A673 (cell line): ENCODE measurements around the gene MTHFR. TPM values are rescaled to one million over a fixed set of nuclear protein-coding genes. Genes with fewer than 3 reads are reported as not detected.

Experiments used
- BruUV-seq: library from RNA; stranded (reverse); fragments of 400-500 nt; replicated peaks from 2 replicates; lab custom pipeline; 2021; lab: Mats Ljungman, UMichigan
- CTCF ChIA-PET: fragments of 300-600 bp; sonication (Branson Sonifier 250); formaldehyde crosslinking; loops from one replicate; lab custom pipeline; 2022; ENCODE audit warnings: antibody characterized with exemption; lab: Charles Lee
- POLR2A ChIA-PET: fragments of 300-600 bp; sonication (Branson Sonifier 250); formaldehyde crosslinking; loops from one replicate; lab custom pipeline; 2022; ENCODE audit warnings: antibody characterized with exemption; ENCODE audit not compliant: low non-redundant PET; lab: Charles Lee
- DNase-seq: peaks from one replicate; pipeline ENCODE4 v3.0.0-alpha.2; 2015; ENCODE audit warnings: low spot score
- H3K27ac ChIP-seq: fragments of 200-600 bp; sonication (generic); 2 replicates; pipeline ENCODE4 v1.5.1; 2016; ENCODE audit warnings: mixed run types, low read depth, mild to moderate bottlenecking, mixed read lengths, antibody characterized with exemption, low read length; ENCODE audit not compliant: poor library complexity, severe bottlenecking
- H3K27me3 ChIP-seq: fragments of 200-600 bp; sonication (generic); replicated peaks from 2 replicates; pipeline ENCODE4 v1.6.1; 2017; ENCODE audit warnings: mixed run types, low read depth, mild to moderate bottlenecking, mixed read lengths, antibody characterized with exemption, low read length; ENCODE audit not compliant: insufficient read depth, poor library complexity
- H3K36me3 ChIP-seq: fragments of 200-600 bp; sonication (generic); 2 replicates; pipeline ENCODE4 v1.6.1; 2016; ENCODE audit warnings: mixed run types, mild to moderate bottlenecking, mixed read lengths, antibody characterized with exemption, low read length; ENCODE audit not compliant: insufficient read depth, poor library complexity, severe bottlenecking
- H3K4me1 ChIP-seq: fragments of 200-600 bp; sonication (generic); 2 replicates; pipeline ENCODE4 v1.6.1; 2017; ENCODE audit warnings: mixed run types, mild to moderate bottlenecking, mixed read lengths, antibody characterized with exemption, low read length; ENCODE audit not compliant: insufficient read depth, poor library complexity, severe bottlenecking
- H3K4me3 ChIP-seq: fragments of 200-600 bp; sonication (generic); 2 replicates; pipeline ENCODE4 v1.5.1; 2016; ENCODE audit warnings: low read depth, mixed run types, mild to moderate bottlenecking, mixed read lengths, low read length; ENCODE audit not compliant: poor library complexity, severe bottlenecking
- H3K9me3 ChIP-seq: fragments of 200-600 bp; sonication (generic); 2 replicates; pipeline ENCODE4 v1.6.1; 2016; ENCODE audit warnings: mixed run types, low read depth, mild to moderate bottlenecking, mixed read lengths, antibody characterized with exemption, low read length; ENCODE audit not compliant: poor library complexity, severe bottlenecking
- EZH2 ChIP-seq: fragments of 200-600 bp; sonication (generic); IDR thresholded peaks from 2 replicates; pipeline ENCODE4 v1.6.1; 2017; ENCODE audit warnings: borderline replicate concordance, low read depth, mild to moderate bottlenecking, mixed read lengths, antibody characterized with exemption, low read length; ENCODE audit not compliant: poor library complexity, severe bottlenecking
- intact Hi-C: fragments of 100-400 bp; cut with micrococcal nuclease; formaldehyde crosslinking; loops from one replicate; pipeline ENCODE4 v1.10.0; 2022; ENCODE audit not compliant: unreplicated experiment
- total RNA-seq: library from RNA; stranded (reverse); gene quantifications from 2 replicates; pipeline ENCODE4 v1.2.3, GENCODE V29; 2021
- TF ChIP-seq, protein P1 (sequence below): fragments of 300-800, 200-600 bp; sonication (generic); conservative IDR thresholded peaks from 2 replicates; pipeline ENCODE4 v1.5.1; 2017; ENCODE audit warnings: low read depth, mild to moderate bottlenecking, antibody characterized with exemption, low read length, moderate library complexity, mixed read lengths

Gene MTHFR
- total RNA-seq, 1 experiment from 2014 or later: 23.3 TPM

DNA sequence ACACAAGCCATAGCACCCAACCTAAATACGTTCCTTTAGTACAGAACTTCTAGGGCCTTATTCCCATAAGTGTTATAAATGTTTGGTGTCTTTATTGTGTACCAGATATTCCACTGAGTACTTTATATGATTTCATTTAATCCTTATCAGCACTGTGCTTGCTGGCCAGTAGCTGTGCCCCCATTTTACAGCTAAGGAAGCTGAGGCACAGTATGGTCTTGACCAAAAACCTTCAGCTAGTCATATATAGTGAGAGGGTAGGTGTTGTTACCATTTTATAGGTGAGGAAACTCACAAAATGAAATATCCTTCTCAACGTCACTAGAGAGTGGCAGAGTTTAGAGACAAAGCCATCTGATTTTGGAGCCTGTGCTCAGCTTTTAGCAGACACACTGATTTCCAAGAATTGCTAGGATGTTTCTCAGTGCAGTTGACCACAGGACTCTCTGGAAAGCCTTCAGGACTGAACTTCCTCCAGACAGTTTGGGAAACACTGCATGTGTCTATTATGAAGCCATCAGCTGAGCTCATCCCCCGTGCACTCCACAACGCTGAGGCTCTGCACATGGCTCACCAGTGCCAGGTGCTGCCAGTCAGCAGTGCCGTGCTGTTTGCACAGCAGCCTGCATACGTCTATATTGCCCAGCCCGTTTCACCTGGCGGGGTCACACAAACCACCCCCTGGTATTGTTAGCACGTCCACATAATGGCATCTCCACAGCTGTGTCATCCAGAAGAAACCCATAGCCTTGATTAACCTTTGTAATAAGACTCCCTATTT lies 26.4 kb upstream of the MTHFR start:
- TF ChIP-seq, protein P1, sequence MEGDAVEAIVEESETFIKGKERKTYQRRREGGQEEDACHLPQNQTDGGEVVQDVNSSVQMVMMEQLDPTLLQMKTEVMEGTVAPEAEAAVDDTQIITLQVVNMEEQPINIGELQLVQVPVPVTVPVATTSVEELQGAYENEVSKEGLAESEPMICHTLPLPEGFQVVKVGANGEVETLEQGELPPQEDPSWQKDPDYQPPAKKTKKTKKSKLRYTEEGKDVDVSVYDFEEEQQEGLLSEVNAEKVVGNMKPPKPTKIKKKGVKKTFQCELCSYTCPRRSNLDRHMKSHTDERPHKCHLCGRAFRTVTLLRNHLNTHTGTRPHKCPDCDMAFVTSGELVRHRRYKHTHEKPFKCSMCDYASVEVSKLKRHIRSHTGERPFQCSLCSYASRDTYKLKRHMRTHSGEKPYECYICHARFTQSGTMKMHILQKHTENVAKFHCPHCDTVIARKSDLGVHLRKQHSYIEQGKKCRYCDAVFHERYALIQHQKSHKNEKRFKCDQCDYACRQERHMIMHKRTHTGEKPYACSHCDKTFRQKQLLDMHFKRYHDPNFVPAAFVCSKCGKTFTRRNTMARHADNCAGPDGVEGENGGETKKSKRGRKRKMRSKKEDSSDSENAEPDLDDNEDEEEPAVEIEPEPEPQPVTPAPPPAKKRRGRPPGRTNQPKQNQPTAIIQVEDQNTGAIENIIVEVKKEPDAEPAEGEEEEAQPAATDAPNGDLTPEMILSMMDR: no peak
- TF ChIP-seq EZH2: no peak
- no peak for DNase-seq
- Histone ChIP-seq H3K36me3 (peaks cover 72% of the 10 kb centered on the region), H3K27ac (no peak overlapping the region), H3K4me1 (no peaks in the 10 kb centered on the region), H3K27me3 (no peaks in the 10 kb centered on the region), H3K9me3 (no peaks in the 10 kb centered on the region), H3K4me3 (no peak overlapping the region)
- ChIA-PET POLR2A (no interaction called here), CTCF (no interaction called here)
- intact Hi-C loops: no loop called here
- no TSS peak for BruUV-seq

DNA sequence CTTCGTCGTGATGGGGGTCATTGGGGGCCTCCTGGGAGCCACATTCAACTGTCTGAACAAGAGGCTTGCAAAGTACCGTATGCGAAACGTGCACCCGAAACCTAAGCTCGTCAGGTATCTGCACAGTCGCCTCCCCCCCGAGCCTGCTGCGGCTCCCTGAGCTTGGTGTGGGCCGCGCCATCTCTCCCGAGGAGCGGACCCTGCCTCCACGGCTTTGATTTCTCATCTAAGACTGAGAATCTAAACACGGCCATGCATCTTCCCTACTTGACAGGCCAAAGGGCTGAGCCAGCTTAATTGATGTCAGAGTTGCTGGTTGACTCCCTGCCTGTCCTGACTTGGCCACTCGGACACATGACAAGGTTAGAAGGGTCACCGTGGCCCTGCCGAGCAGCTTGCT lies 22.7 kb upstream of the MTHFR start:
- no peak overlapping the region for H3K4me3 ChIP-seq
- no TSS peak for BruUV-seq
- H3K4me1 ChIP-seq: no peaks in the 10 kb centered on the region
- peaks cover 77% of the 10 kb centered on the region for H3K36me3 ChIP-seq
- no peak overlapping the region for H3K27ac ChIP-seq
- no peak for DNase-seq
- CTCF ChIA-PET: no interaction called here
- no peaks in the 10 kb centered on the region for H3K27me3 ChIP-seq
- POLR2A ChIA-PET: no interaction called here
- intact Hi-C loops: no loop called here
- no peak for TF ChIP-seq EZH2
- TF ChIP-seq, protein P1: no peak
- no peaks in the 10 kb centered on the region for H3K9me3 ChIP-seq

DNA sequence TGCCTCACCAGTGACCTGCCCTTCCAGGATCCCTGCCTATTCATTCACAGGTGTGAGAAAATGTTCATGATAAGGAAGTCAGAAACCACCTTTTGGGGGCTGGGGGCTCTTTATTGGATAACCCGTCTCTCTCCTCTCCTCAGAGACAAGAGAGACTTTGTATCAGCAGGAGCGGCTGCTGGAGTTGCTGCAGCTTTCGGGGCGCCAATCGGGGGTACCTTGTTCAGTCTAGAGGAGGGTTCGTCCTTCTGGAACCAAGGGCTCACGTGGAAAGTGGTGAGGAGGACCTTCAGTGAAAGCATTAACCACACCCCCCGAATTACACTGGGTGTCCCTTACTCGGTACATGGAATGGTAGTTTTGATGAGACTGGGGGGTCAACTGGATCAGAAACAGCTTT lies 21.2 kb upstream of the MTHFR start:
- intact Hi-C loops: no loop called here
- no peaks in the 10 kb centered on the region for H3K4me1 ChIP-seq
- no TSS peak for BruUV-seq
- ChIA-PET CTCF (no interaction called here), POLR2A (no interaction called here)
- no peaks in the 10 kb centered on the region for H3K9me3 ChIP-seq
- no peaks in the 10 kb centered on the region for H3K27me3 ChIP-seq
- H3K36me3 ChIP-seq: peaks cover 78% of the 10 kb centered on the region
- no peak overlapping the region for H3K27ac ChIP-seq
- TF ChIP-seq EZH2: no peak
- TF ChIP-seq, protein P1: no peak
- no peak for DNase-seq
- H3K4me3 ChIP-seq: no peak overlapping the region
